ENCODE measurements around the gene TRMO. TPM values are rescaled to one million over a fixed set of nuclear protein-coding genes. Genes with fewer than 3 reads are reported as not detected.
A peak's percentile ranks its signal among the peaks of the same experiment; 100 is the strongest.

TRMO gene
- total RNA-seq, 2 donors from 2014 or later: 14.5 to 17.1 TPM

DNA sequence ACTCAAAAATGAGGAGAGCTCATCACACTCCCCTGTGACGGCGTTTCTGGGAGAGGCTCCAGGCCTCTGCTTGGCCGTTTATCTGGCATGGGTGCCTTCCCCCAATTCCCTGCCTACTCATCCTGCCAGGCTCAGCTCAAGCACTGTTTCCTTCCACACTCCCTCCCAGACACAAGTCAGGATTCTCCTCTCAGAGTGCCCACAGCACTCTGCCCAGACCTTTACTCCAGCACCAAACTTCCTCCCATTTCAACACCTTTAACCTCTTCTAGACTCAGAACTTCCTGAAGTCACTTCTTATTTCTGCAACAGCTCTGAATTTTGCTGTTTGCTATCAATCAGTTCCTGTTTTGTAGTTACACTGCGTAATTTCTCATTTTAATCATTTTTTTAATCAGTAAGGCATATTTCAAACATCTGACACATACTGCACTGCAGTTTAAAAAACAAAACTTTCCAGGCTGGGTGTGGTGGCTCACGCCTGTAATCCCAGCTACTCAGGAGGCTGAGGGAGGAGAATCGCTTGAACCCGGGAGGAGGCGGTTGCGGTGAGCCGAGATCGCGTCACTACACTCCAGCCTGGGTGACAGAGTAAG lies 16.0 kb downstream of the TRMO start:
- H3K36me3 ChIP-seq (replicated peaks in 1 of 2; ENCODE audit: insufficient read depth in 1 of 2, low read depth in 2 of 2): peaks cover 0 to 13% of the 10 kb centered on the region in 2 donors
- H3K4me1 ChIP-seq: peaks cover 11% of the 10 kb centered on the region
- TF ChIP-seq, protein P1, sequence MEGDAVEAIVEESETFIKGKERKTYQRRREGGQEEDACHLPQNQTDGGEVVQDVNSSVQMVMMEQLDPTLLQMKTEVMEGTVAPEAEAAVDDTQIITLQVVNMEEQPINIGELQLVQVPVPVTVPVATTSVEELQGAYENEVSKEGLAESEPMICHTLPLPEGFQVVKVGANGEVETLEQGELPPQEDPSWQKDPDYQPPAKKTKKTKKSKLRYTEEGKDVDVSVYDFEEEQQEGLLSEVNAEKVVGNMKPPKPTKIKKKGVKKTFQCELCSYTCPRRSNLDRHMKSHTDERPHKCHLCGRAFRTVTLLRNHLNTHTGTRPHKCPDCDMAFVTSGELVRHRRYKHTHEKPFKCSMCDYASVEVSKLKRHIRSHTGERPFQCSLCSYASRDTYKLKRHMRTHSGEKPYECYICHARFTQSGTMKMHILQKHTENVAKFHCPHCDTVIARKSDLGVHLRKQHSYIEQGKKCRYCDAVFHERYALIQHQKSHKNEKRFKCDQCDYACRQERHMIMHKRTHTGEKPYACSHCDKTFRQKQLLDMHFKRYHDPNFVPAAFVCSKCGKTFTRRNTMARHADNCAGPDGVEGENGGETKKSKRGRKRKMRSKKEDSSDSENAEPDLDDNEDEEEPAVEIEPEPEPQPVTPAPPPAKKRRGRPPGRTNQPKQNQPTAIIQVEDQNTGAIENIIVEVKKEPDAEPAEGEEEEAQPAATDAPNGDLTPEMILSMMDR (IDR thresholded peaks at IDR 0.05): no peak
- no peak for TF ChIP-seq POLR2A (IDR thresholded peaks at IDR 0.05)

DNA sequence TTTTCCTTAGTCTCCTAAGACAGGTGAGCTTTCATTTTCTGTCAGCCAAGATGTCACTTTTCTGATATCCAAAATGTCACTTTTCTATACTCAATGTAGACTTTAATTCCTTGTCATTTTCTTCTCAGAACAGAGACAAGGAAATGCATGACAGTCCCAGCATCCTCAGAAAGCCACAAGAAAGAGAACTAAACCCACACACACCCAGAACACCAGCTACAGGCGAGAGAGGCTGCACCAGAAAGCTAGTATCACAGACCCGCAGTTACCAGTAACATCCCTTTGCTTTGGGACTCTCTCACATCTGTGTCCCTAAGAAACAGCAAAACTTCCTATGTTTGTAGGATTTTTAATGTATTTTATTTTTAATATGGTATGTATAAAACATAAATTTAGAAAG lies 17.1 kb downstream of the TRMO start:
- no peak overlapping the region for H3K4me3 ChIP-seq
- ATAC-seq: no peak
- H3K27me3 ChIP-seq: no peaks in the 10 kb centered on the region
- peaks cover 0 to 9% of the 10 kb centered on the region in 2 donors for H3K36me3 ChIP-seq (replicated peaks in 1 of 2; ENCODE audit: insufficient read depth in 1 of 2, low read depth in 2 of 2)
- H3K27ac ChIP-seq: no peak overlapping the region
- 60 to 87% methylated on average over 2 of the region's 2 CpGs for WGBS, 2 donors
- TF ChIP-seq POLR2A (IDR thresholded peaks at IDR 0.05): no peak
- TF ChIP-seq, protein P1 (IDR thresholded peaks at IDR 0.05): no peak
- no peaks in the 10 kb centered on the region for H3K9me3 ChIP-seq
- DNase-seq: no peak
- peaks cover 16% of the 10 kb centered on the region for H3K4me1 ChIP-seq
- intact Hi-C loops (cut with DNase I): no loop called here

More for the DNA sequence above, 16.0 kb downstream of the TRMO start:
- H3K9me3 ChIP-seq: no peaks in the 10 kb centered on the region
- DNase-seq (no peak), ATAC-seq (no peak)
- intact Hi-C loops (cut with DNase I): no loop called here
- H3K27ac ChIP-seq: peak overlapping the region in 1 of 4 donors; percentile 58
- no peaks in the 10 kb centered on the region for H3K27me3 ChIP-seq
- 71 to 89% methylated on average over 12 of the region's 12 CpGs for WGBS, 2 donors
- no peak overlapping the region for H3K4me3 ChIP-seq

GRCh38 chr9:97904725-97905124 lies 17.6 kb downstream of the TRMO start:
- Histone ChIP-seq H3K27me3 (no peaks in the 10 kb centered on the region), H3K27ac (no peak overlapping the region), H3K36me3 (replicated peaks in 1 of 2; ENCODE audit: insufficient read depth in 1 of 2, low read depth in 2 of 2) (peaks cover 0 to 7% of the 10 kb centered on the region in 2 donors), H3K9me3 (no peaks in the 10 kb centered on the region), H3K4me3 (no peak overlapping the region), H3K4me1 (peaks cover 16% of the 10 kb centered on the region)
- intact Hi-C loops (cut with DNase I): no loop called here
- no peak for ATAC-seq
- 93 to 94% methylated on average over 9 of the region's 9 CpGs for WGBS, 2 donors
- no peak for TF ChIP-seq POLR2A (IDR thresholded peaks at IDR 0.05)
- TF ChIP-seq, protein P1 (IDR thresholded peaks at IDR 0.05): no peak
- DNase-seq: no peak

DNA sequence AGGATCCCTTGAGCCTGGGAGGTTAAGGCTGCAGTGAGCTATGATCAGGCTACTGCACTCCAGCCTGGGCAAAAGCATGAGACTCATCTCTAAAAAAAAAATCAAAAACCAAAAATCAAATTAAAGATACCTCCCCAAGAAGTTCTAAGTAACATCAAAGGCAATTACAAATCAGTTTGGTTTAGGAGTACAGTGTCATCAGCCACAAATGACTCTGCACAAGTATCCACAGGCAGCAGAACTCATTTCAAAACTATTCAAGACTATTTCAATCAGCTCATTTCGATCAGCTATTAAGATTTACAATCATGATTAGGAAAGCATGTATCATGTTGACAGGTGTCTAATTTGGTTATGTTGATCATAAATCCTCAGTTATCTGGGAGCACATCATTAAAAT lies 19.1 kb downstream of the TRMO start:
- Histone ChIP-seq H3K9me3 (no peaks in the 10 kb centered on the region), H3K27ac (no peak overlapping the region), H3K4me3 (no peak overlapping the region), H3K27me3 (no peaks in the 10 kb centered on the region), H3K4me1 (peaks cover 16% of the 10 kb centered on the region), H3K36me3 (replicated peaks in 1 of 2; ENCODE audit: insufficient read depth in 1 of 2, low read depth in 2 of 2) (peaks cover 0 to 2% of the 10 kb centered on the region in 2 donors)
- TF ChIP-seq, protein P1 (IDR thresholded peaks at IDR 0.05): no peak
- TF ChIP-seq POLR2A (IDR thresholded peaks at IDR 0.05): no peak
- WGBS, 2 donors: 50 to 64% methylated on average over 1 of the region's 1 CpG
- ATAC-seq: no peak
- DNase-seq: no peak
- intact Hi-C loops (cut with DNase I): no loop called here

Measured in body of pancreas (tissue), 4 donors.